Astrocyte (in vitro differentiated cells and primary cell): ENCODE results near the gene ZNF273. TPM values are rescaled to one million over a fixed set of nuclear protein-coding genes. Genes with fewer than 3 reads are reported as not detected.
"Not testable (repeated sequence)": the region's sequence is repeated elsewhere in the genome, so short reads cannot be mapped to it uniquely, and the experiment has no call there.

Experiments
- DNase-seq: peaks from one replicate; pipeline ENCODE4 v3.0.0-alpha.2; 2010; ENCODE audit warnings: low read depth
- FAIRE-seq: peaks from 2 replicates; lab custom pipeline; 2011; peaks lifted over from hg19 to GRCh38; lab: Jason Lieb, UNC
- H2AFZ ChIP-seq: 2 replicates; pipeline ENCODE4 v1.6.0; 2012; ENCODE audit warnings: low read depth, low read length, inconsistent platforms
- H3K27ac ChIP-seq: 2 replicates; pipeline ENCODE4 v1.5.1; 2011; ENCODE audit warnings: low read depth, low read length, inconsistent platforms
- H3K27me3 ChIP-seq: 2 replicates; pipeline ENCODE4 v1.6.0; 2011; ENCODE audit warnings: low read length, inconsistent platforms; ENCODE audit not compliant: insufficient read depth
- H3K36me3 ChIP-seq: 2 replicates; pipeline ENCODE4 v1.5.1; 2011; ENCODE audit warnings: low read length, inconsistent platforms; ENCODE audit not compliant: insufficient read depth
- H3K4me1 ChIP-seq: 2 replicates; pipeline ENCODE4 v1.5.1; 2011; ENCODE audit warnings: low read length, inconsistent platforms; ENCODE audit not compliant: insufficient read depth
- H3K4me2 ChIP-seq: 2 replicates; pipeline ENCODE4 v1.6.0; 2012; ENCODE audit warnings: low read length, inconsistent platforms
- H3K4me3 ChIP-seq: 2 replicates; pipeline ENCODE4 v1.5.1; 2011; ENCODE audit warnings: low read depth, mild to moderate bottlenecking, low read length, inconsistent platforms; ENCODE audit not compliant: insufficient read depth
- H3K79me2 ChIP-seq: 2 replicates; pipeline ENCODE4 v1.6.0; 2012; ENCODE audit warnings: mild to moderate bottlenecking, low read length, inconsistent platforms; ENCODE audit not compliant: insufficient read depth
- H3K9ac ChIP-seq: 2 replicates; pipeline ENCODE4 v1.6.0; 2012; ENCODE audit warnings: mild to moderate bottlenecking, low read length, inconsistent platforms
- H3K9me3 ChIP-seq: 2 replicates; pipeline ENCODE4 v1.5.1; 2012; ENCODE audit warnings: low read depth, mild to moderate bottlenecking, low read length, inconsistent platforms; ENCODE audit not compliant: insufficient read depth
- H4K20me1 ChIP-seq: 2 replicates; pipeline ENCODE4 v1.6.0; 2012; ENCODE audit warnings: low read length, inconsistent platforms; ENCODE audit not compliant: insufficient read depth
- H3K27ac Mint-ChIP-seq: one replicate; pipeline ENCODE4 v1.8.0; 2021; ENCODE audit warnings: mild to moderate bottlenecking, mixed read lengths; ENCODE audit not compliant: unreplicated experiment
- H3K27me3 Mint-ChIP-seq: one replicate; pipeline ENCODE4 v1.8.0; 2021; ENCODE audit warnings: low read depth, mixed read lengths; ENCODE audit not compliant: unreplicated experiment
- H3K36me3 Mint-ChIP-seq: one replicate; pipeline ENCODE4 v1.8.0; 2021; ENCODE audit warnings: low read depth, mixed read lengths; ENCODE audit not compliant: unreplicated experiment
- H3K4me1 Mint-ChIP-seq: one replicate; pipeline ENCODE4 v1.8.0; 2021; ENCODE audit warnings: low read depth, mixed read lengths; ENCODE audit not compliant: unreplicated experiment
- H3K4me3 Mint-ChIP-seq: one replicate; pipeline ENCODE4 v1.8.0; 2021; ENCODE audit warnings: mild to moderate bottlenecking, moderate library complexity, mixed read lengths; ENCODE audit not compliant: unreplicated experiment
- H3K9me3 Mint-ChIP-seq: one replicate; pipeline ENCODE4 v1.8.0; 2021; ENCODE audit warnings: mild to moderate bottlenecking, mixed read lengths; ENCODE audit not compliant: unreplicated experiment
- CTCF ChIP-seq: IDR thresholded peaks from 2 replicates; pipeline ENCODE4 v1.5.1; 2011; ENCODE audit warnings: low read depth, mild to moderate bottlenecking, inconsistent platforms, low read length, moderate library complexity; ENCODE audit not compliant: insufficient read depth
- EZH2 ChIP-seq: IDR thresholded peaks from 2 replicates; pipeline ENCODE4 v1.6.1; 2012; ENCODE audit warnings: mild to moderate bottlenecking, low read length, inconsistent platforms; ENCODE audit not compliant: insufficient read depth
- total RNA-seq: library from RNA; stranded (reverse); gene quantifications from 2 replicates; pipeline ENCODE4 v1.2.1, GENCODE V29; 2021

The ZNF273 gene
- total RNA-seq, 1 donor from 2014 or later, result 5.0 TPM

GRCh38 chr7:64863021-64863420 is 40.1 kb upstream of the ZNF273 start:
- Histone ChIP-seq H3K9ac (no peak overlapping the region), H3K27ac (no peak overlapping the region), H3K4me2 (no peak overlapping the region), H3K4me1 (no peaks in the 10 kb centered on the region), H4K20me1 (no peaks in the 10 kb centered on the region), H3K79me2 (no peaks in the 10 kb centered on the region), H3K27me3 (no peaks in the 10 kb centered on the region), H2AFZ (no peak overlapping the region), H3K4me3 (no peak overlapping the region), H3K36me3 (no peaks in the 10 kb centered on the region), H3K9me3 (peaks cover 4% of the 10 kb centered on the region)
- Mint-ChIP-seq H3K36me3 (no peaks in the 10 kb centered on the region), H3K27me3 (peaks cover 11% of the 10 kb centered on the region), H3K4me1 (no peaks in the 10 kb centered on the region), H3K9me3 (peaks cover 9% of the 10 kb centered on the region), H3K27ac (no peak overlapping the region), H3K4me3 (no peak overlapping the region)
- TF ChIP-seq EZH2 (no peak), CTCF (no peak)
- FAIRE-seq, result no peak
- DNase-seq, result no peak

GRCh38 chr7:64863530-64863929 is 39.5 kb upstream of the ZNF273 start:
- not testable (repeated sequence) for H3K4me3 Mint-ChIP-seq
- peaks cover 13% of the 10 kb centered on the region for H3K9me3 Mint-ChIP-seq

DNA sequence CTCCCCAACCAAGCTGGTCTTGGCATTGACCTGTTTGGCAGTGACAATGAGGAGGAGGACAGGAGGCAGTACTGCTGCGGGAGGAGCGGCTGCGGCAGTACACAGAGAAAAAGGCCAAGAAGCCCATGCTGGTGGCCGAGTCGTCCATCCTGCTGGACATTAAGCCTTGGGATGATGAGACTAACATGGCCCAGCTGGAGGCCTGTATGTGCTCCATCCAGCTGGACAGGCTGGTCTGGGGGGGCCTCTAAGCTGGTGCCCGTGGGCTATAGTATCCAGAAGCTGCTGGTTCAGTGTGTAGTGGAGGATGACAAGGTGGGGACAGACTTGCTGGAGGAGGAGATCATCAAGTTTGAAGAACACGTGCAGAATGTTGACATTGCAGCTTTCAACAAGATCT is 39.1 kb upstream of the ZNF273 start:
- H3K27ac Mint-ChIP-seq, result no peak overlapping the region
- DNase-seq (no peak), FAIRE-seq (no peak)
- Histone ChIP-seq H3K36me3 (no peaks in the 10 kb centered on the region), H4K20me1 (no peaks in the 10 kb centered on the region), H3K4me2 (no peak overlapping the region), H3K9me3 (peaks cover 4% of the 10 kb centered on the region), H3K27ac (no peak overlapping the region), H3K79me2 (no peaks in the 10 kb centered on the region), H3K4me3 (no peak overlapping the region), H3K27me3 (no peaks in the 10 kb centered on the region), H2AFZ (no peak overlapping the region), H3K4me1 (no peaks in the 10 kb centered on the region), H3K9ac (no peak overlapping the region)
- peaks cover 11% of the 10 kb centered on the region for H3K27me3 Mint-ChIP-seq
- TF ChIP-seq CTCF, result no peak
- no peak for TF ChIP-seq EZH2
- peaks cover 15% of the 10 kb centered on the region for H3K9me3 Mint-ChIP-seq
- no peak overlapping the region for H3K4me3 Mint-ChIP-seq
- no peaks in the 10 kb centered on the region for H3K4me1 Mint-ChIP-seq
- no peaks in the 10 kb centered on the region for H3K36me3 Mint-ChIP-seq

More at GRCh38 chr7:64863530-64863929, 39.5 kb upstream of the ZNF273 start:
- not testable (repeated sequence) for FAIRE-seq, H3K9me3 ChIP-seq, H3K4me1 Mint-ChIP-seq, H3K4me3 ChIP-seq, H3K4me2 ChIP-seq, H3K9ac ChIP-seq, H3K27ac ChIP-seq, H3K36me3 ChIP-seq, DNase-seq, H3K36me3 Mint-ChIP-seq, H3K27me3 ChIP-seq, H3K79me2 ChIP-seq, H3K27ac Mint-ChIP-seq, H4K20me1 ChIP-seq, H3K4me1 ChIP-seq, H2AFZ ChIP-seq
- H3K27me3 Mint-ChIP-seq, result peaks cover 11% of the 10 kb centered on the region
